B cell (primary cell): ENCODE results near the gene KRT80. TPM values are rescaled to one million over a fixed set of nuclear protein-coding genes. Genes with fewer than 3 reads are reported as not detected.

Experiments used
- ATAC-seq: fragments of 200-7000 bp; cut with Tn5 transposase; one replicate; pipeline ENCODE4 v1.10.0; 2021; ENCODE audit warnings: low read depth, mild to moderate bottlenecking, moderate number of reproducible peaks, moderate library complexity
- CTCF ChIA-PET: fragments of 350-600 bp; sonication (Branson Sonifier 250); formaldehyde crosslinking; loops from one replicate; lab custom pipeline; 2021; ENCODE audit warnings: antibody characterized with exemption, inconsistent platforms; lab: Charles Lee
- POLR2A ChIA-PET: fragments of 350-600 bp; sonication (Branson Sonifier 250); formaldehyde crosslinking; loops from one replicate; lab custom pipeline; 2021; ENCODE audit warnings: antibody characterized with exemption; lab: Charles Lee
- DNase-seq: peaks from one replicate; pipeline ENCODE4 v3.0.0; 2013
- H2AFZ ChIP-seq: 2 replicates; pipeline ENCODE4 v1.6.1; 2012; ENCODE audit warnings: mild to moderate bottlenecking, low read depth, low read length; ENCODE audit not compliant: insufficient read depth, poor library complexity, severe bottlenecking
- H3K27ac ChIP-seq, 2 donors: 1 replicate in 1 of 2; 2 replicates in 1 of 2; pipeline ENCODE4 v1.5.1; 2012 to 2013; ENCODE audit warnings: low read length in 2 of 2, mild to moderate bottlenecking in 2 of 2, moderate library complexity in 1 of 2
- H3K27me3 ChIP-seq, 4 experiments: fragments of 200-600 bp in 1 of 4; sonication (generic) in 1 of 4; replicated peaks in 1 of 4; 1 replicate in 2 of 4; 2 replicates in 2 of 4; pipeline versions ENCODE4 v1.6.1 to v1.7.0; 2013 to 2016; ENCODE audit warnings: low read length in 3 of 4, mild to moderate bottlenecking in 2 of 4, mixed read lengths in 1 of 4, moderate library complexity in 1 of 4; ENCODE audit not compliant: insufficient read depth in 4 of 4, control insufficient read depth in 3 of 4; ENCODE audit errors: control extremely low read depth in 1 of 4
- H3K36me3 ChIP-seq, 2 experiments: replicated peaks in 1 of 2; 1 replicate in 1 of 2; 2 replicates in 1 of 2; pipeline versions ENCODE4 v1.6.1 to v1.7.1; 2013; ENCODE audit warnings: low read length in 1 of 2; ENCODE audit not compliant: insufficient read depth in 2 of 2, control insufficient read depth in 1 of 2; ENCODE audit errors: control extremely low read depth in 1 of 2, extremely low read depth in 1 of 2
- H3K4me1 ChIP-seq, 2 donors: fragments of 200-600 bp in 1 of 2; sonication (generic) in 1 of 2; 1 replicate in 1 of 2; 2 replicates in 1 of 2; pipeline versions ENCODE4 v1.5.1 to v1.6.1; 2013 to 2017; ENCODE audit warnings: low read length in 2 of 2; ENCODE audit not compliant: control insufficient read depth in 2 of 2, insufficient read depth in 2 of 2
- H3K4me2 ChIP-seq: replicated peaks from 2 replicates; pipeline ENCODE3; 2012; ENCODE audit warnings: mild to moderate bottlenecking, low read depth, low read length; ENCODE audit not compliant: poor library complexity, severe bottlenecking
- H3K4me3 ChIP-seq, 5 experiments: fragments of 200-600 bp in 1 of 5; sonication (generic) in 1 of 5; 1 replicate in 3 of 5; 2 replicates in 2 of 5; pipeline versions ENCODE4 v1.5.1 to v1.7.0; 2011 to 2016; ENCODE audit warnings: low read length in 4 of 5, mild to moderate bottlenecking in 4 of 5, low read depth in 2 of 5, control low read depth in 1 of 5, moderate library complexity in 1 of 5; ENCODE audit not compliant: insufficient read depth in 1 of 5; ENCODE audit errors: control extremely low read depth in 1 of 5, extremely low read depth in 1 of 5
- H3K79me2 ChIP-seq: fragments of 200-600 bp; sonication (generic); one replicate; pipeline ENCODE4 v1.6.0; 2016; ENCODE audit warnings: low read length; ENCODE audit not compliant: control insufficient read depth, insufficient read depth
- H3K9ac ChIP-seq: fragments of 200-600 bp; sonication (generic); 2 replicates; pipeline ENCODE4 v1.6.1; 2017; ENCODE audit warnings: mild to moderate bottlenecking, low read length, moderate library complexity
- H3K9me3 ChIP-seq, 3 donors: one replicate each; pipeline versions ENCODE4 v1.6.1 to v1.7.1; 2013; ENCODE audit warnings: low read length in 2 of 3; ENCODE audit not compliant: control insufficient read depth in 2 of 3, insufficient read depth in 1 of 3; ENCODE audit errors: control extremely low read depth in 1 of 3
- H4K20me1 ChIP-seq: 2 replicates; pipeline ENCODE4 v1.6.0; 2012; ENCODE audit warnings: mild to moderate bottlenecking, low read length; ENCODE audit not compliant: insufficient read depth, control insufficient read depth, poor library complexity, severe bottlenecking
- H3K27ac Mint-ChIP-seq: one replicate; pipeline ENCODE4 v1.8.0; 2021; ENCODE audit warnings: mixed read lengths
- H3K27me3 Mint-ChIP-seq: one replicate; pipeline ENCODE4 v1.8.0; 2021; ENCODE audit warnings: mixed read lengths
- H3K4me1 Mint-ChIP-seq: one replicate; pipeline ENCODE4 v1.8.0; 2021; ENCODE audit warnings: mixed read lengths
- H3K4me3 Mint-ChIP-seq: one replicate; pipeline ENCODE4 v1.8.0; 2021; ENCODE audit warnings: mixed read lengths
- H3K9me3 Mint-ChIP-seq: one replicate; pipeline ENCODE4 v1.8.0; 2022; ENCODE audit warnings: mixed read lengths; ENCODE audit not compliant: insufficient read depth
- CTCF ChIP-seq: fragments of 200-600 bp; IDR thresholded peaks from one replicate; pipeline ENCODE4 v1.8.0; 2022; ENCODE audit warnings: antibody characterized with exemption, mild to moderate bottlenecking
- EZH2 ChIP-seq: IDR thresholded peaks from 2 replicates; pipeline ENCODE4 v1.6.1; 2012; ENCODE audit warnings: borderline replicate concordance, low read depth, mild to moderate bottlenecking, moderate library complexity, low read length; ENCODE audit not compliant: insufficient read depth, poor library complexity, severe bottlenecking
- WGBS: methylation state at CpG from one replicate; pipeline ENCODE4 v1.1.5; 2013; ENCODE audit warnings: missing lambda C conversion rate; ENCODE audit not compliant: insufficient coverage; 5-methylcytosine and 5-hydroxymethylcytosine counted together
- intact Hi-C: fragments of 100-400 bp; cut with micrococcal nuclease; formaldehyde crosslinking; loops from one replicate; pipeline ENCODE4 v1.10.0; 2022
- polyA plus RNA-seq: library from polyadenylated mRNA; depleted of rRNA; stranded (reverse); fragments of >200 nt; gene quantifications from 2 replicates; pipeline ENCODE4 v1.2.3, GENCODE V29; 2012
- total RNA-seq, 2 donors: library from RNA; stranded (reverse); fragments of 120-200 nt in 1 of 2; gene quantifications; 1 replicate in 1 of 2; 2 replicates in 1 of 2; pipeline versions ENCODE4 v1.2.3 to v1.2.4, GENCODE V29; 2013 to 2022

The KRT80 gene
- total and polyA plus RNA-seq, 2 donors (not counting 1 experiment from before 2014, with no cell fraction given) = not detected

- peaks cover 0 to 7% of the 10 kb centered on the region in 2 donors for H3K4me1 ChIP-seq
- no peaks in the 10 kb centered on the region for H3K79me2 ChIP-seq
- no peak overlapping the region for H3K27ac ChIP-seq
- peaks cover 0 to 3% (median under 1%) of the 10 kb centered on the region in 4 experiments for H3K27me3 ChIP-seq
- ChIA-PET POLR2A (no interaction called here), CTCF (no interaction called here)
- no peaks in the 10 kb centered on the region for H4K20me1 ChIP-seq
- H3K9ac ChIP-seq = no peak overlapping the region
- no peak overlapping the region for H3K4me2 ChIP-seq
- H3K9me3 ChIP-seq = peaks cover 0 to 3% (median 0%) of the 10 kb centered on the region in 3 donors
- Mint-ChIP-seq H3K27ac (no peak overlapping the region), H3K4me1 (peaks cover 7% of the 10 kb centered on the region), H3K9me3 (no peaks in the 10 kb centered on the region), H3K4me3 (no peak overlapping the region), H3K27me3 (peaks cover 12% of the 10 kb centered on the region)
- no peak overlapping the region for H3K4me3 ChIP-seq
- no peak overlapping the region for H2AFZ ChIP-seq
- intact Hi-C loops = no loop called here
- no peak for DNase-seq
- no peak for ATAC-seq
- no CpG with 5 or more reads among the region's 2 CpGs for WGBS
- no peaks in the 10 kb centered on the region for H3K36me3 ChIP-seq
- TF ChIP-seq CTCF (no peak), EZH2 (no peak)
Observed at GRCh38 chr12:52239767-52240166, 48.0 kb upstream of the KRT80 start.

- Histone ChIP-seq H4K20me1 (no peaks in the 10 kb centered on the region), H3K4me1 (peaks cover 0 to 3% of the 10 kb centered on the region in 2 donors), H3K4me3 (no peak overlapping the region), H2AFZ (no peak overlapping the region), H3K27me3 (peaks cover 0 to 7% (median 3%) of the 10 kb centered on the region in 4 experiments), H3K9me3 (peaks cover 0 to 3% (median 0%) of the 10 kb centered on the region in 3 donors), H3K36me3 (no peaks in the 10 kb centered on the region), H3K79me2 (no peaks in the 10 kb centered on the region), H3K27ac (no peak overlapping the region), H3K4me2 (no peak overlapping the region), H3K9ac (no peak overlapping the region)
- Mint-ChIP-seq H3K9me3 (no peaks in the 10 kb centered on the region), H3K4me1 (peaks cover 4% of the 10 kb centered on the region), H3K4me3 (no peak overlapping the region), H3K27me3 (peaks cover 18% of the 10 kb centered on the region), H3K27ac (no peak overlapping the region)
- ChIA-PET CTCF (no interaction called here), POLR2A (no interaction called here)
- no peak for ATAC-seq
- intact Hi-C loops = no loop called here
- TF ChIP-seq CTCF (no peak), EZH2 (no peak)
- 95% methylated on average over 3 of the region's 7 CpGs for WGBS
- DNase-seq = no peak
Observed at GRCh38 chr12:52238916-52239646, 47.3 kb upstream of the KRT80 start.
